Measurements from ENCODE around the gene MACROD2.

MACROD2 gene

GRCh38 chr20:14710951-14711350 lies 715.6 kb downstream of the MACROD2 start:
- DNase-seq (ENCODE audit: low read depth, low spot score): no peak
- ChIA-PET POLR2A (no interaction called here), CTCF (no interaction called here)
- H3K4me3 ChIP-seq (ENCODE audit: low read depth, low read length): no peak overlapping the region
- no peak for TF ChIP-seq CTCF (IDR thresholded peaks at IDR 0.05; ENCODE audit: insufficient read depth, low read length, missing control alignments)

DNA sequence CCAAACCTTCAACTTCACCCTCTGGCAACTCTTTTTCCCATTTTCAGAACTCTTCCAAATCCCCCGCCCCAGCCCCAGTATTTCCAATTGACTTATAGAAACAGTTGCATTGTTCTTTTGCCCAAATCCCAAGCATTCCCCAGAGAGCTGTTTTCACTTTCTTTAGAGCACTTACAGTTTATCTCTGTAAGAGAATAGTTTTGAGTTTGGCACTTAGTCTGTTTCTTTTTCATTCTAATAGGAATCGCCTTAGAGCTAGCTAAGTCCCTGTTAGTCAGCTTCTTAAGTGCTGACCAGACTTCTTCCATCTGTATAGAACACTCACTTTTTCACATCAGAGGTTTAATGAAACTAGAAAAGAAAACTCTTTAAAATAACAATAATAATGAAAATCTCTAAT lies 716.3 kb downstream of the MACROD2 start:
- ChIA-PET CTCF (no interaction called here), POLR2A (no interaction called here)
- DNase-seq (ENCODE audit: low read depth, low spot score): no peak
- no peak overlapping the region for H3K4me3 ChIP-seq (ENCODE audit: low read depth, low read length)
- TF ChIP-seq CTCF (IDR thresholded peaks at IDR 0.05; ENCODE audit: insufficient read depth, low read length, missing control alignments): no peak

- TF ChIP-seq CTCF (IDR thresholded peaks at IDR 0.05; ENCODE audit: insufficient read depth, low read length, missing control alignments): no peak
- ChIA-PET POLR2A (no interaction called here), CTCF (no interaction called here)
- no peak overlapping the region for H3K4me3 ChIP-seq (ENCODE audit: low read depth, low read length)
- no peak for DNase-seq (ENCODE audit: low read depth, low spot score)
Observed at GRCh38 chr20:14712302-14712739, 717.0 kb downstream of the MACROD2 start.

DNA sequence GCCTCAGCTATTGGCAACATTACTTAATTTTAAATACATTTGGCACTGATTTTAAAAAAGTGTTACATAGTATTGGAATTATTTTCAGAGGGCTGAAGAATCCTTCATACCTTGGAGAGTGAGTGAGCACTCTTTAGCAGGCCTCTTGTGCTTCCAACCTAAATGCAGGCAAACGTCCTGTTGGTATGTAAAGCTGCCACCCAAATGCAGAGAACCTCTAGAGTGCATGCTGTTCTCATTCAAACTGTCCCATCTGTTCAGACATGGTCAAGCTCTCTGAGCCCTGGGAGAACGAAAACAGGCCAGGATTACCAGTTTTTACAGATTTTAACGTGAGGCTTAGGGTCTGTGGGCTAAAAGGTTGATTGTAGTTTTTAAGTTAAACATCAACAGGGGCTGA lies 720.1 kb downstream of the MACROD2 start:
- TF ChIP-seq CTCF (IDR thresholded peaks at IDR 0.05; ENCODE audit: insufficient read depth, low read length, missing control alignments): no peak
- no peak for DNase-seq (ENCODE audit: low read depth, low spot score)
- H3K4me3 ChIP-seq (ENCODE audit: low read depth, low read length): no peak overlapping the region
- ChIA-PET CTCF (no interaction called here), POLR2A (no interaction called here)

- ChIA-PET CTCF (no interaction called here), POLR2A (no interaction called here)
- H3K4me3 ChIP-seq (ENCODE audit: low read depth, low read length): no peak overlapping the region
- no peak for TF ChIP-seq CTCF (IDR thresholded peaks at IDR 0.05; ENCODE audit: insufficient read depth, low read length, missing control alignments)
- DNase-seq (ENCODE audit: low read depth, low spot score): no peak
Observed at GRCh38 chr20:14716351-14716801, 721.1 kb downstream of the MACROD2 start.

- H3K4me3 ChIP-seq (ENCODE audit: low read depth, low read length): no peak overlapping the region
- DNase-seq (ENCODE audit: low read depth, low spot score): no peak
- no peak for TF ChIP-seq CTCF (IDR thresholded peaks at IDR 0.05; ENCODE audit: insufficient read depth, low read length, missing control alignments)
- ChIA-PET CTCF (no interaction called here), POLR2A (no interaction called here)
Observed at GRCh38 chr20:14717134-14717999, 722.1 kb downstream of the MACROD2 start.
